ENCODE data around the gene ZNF132.
"Not testable (repeated sequence)": the region's sequence is repeated elsewhere in the genome, so short reads cannot be mapped to it uniquely, and the experiment has no call there.

Gene ZNF132

GRCh38 chr19:58474291-58474996 is 34.5 kb upstream of the ZNF132 start:
- TF ChIP-seq CTCF (IDR thresholded peaks at IDR 0.05; ENCODE audit: low read depth, low read length), result no peak
- peak; percentile 33 to 35 for DNase-seq (ENCODE audit: low read depth in 2 of 2)
- no peak overlapping the region for H3K4me3 ChIP-seq (replicated peaks in 1 of 2; ENCODE audit: low read depth in 2 of 2, low read length in 2 of 2)

- no peak overlapping the region for H3K4me3 ChIP-seq (replicated peaks in 1 of 2; ENCODE audit: low read depth in 2 of 2, low read length in 2 of 2)
- DNase-seq (ENCODE audit: low read depth in 2 of 2), result no peak
- no peak for TF ChIP-seq CTCF (IDR thresholded peaks at IDR 0.05; ENCODE audit: low read depth, low read length)
Measured at GRCh38 chr19:58473775-58474174, 33.8 kb upstream of the ZNF132 start.

- no peak for TF ChIP-seq CTCF (IDR thresholded peaks at IDR 0.05; ENCODE audit: low read depth, low read length)
- no peak overlapping the region for H3K4me3 ChIP-seq (replicated peaks in 1 of 2; ENCODE audit: low read depth in 2 of 2, low read length in 2 of 2)
- DNase-seq (ENCODE audit: low read depth in 2 of 2), result no peak
Measured at GRCh38 chr19:58471736-58472135, 31.8 kb upstream of the ZNF132 start.

DNA sequence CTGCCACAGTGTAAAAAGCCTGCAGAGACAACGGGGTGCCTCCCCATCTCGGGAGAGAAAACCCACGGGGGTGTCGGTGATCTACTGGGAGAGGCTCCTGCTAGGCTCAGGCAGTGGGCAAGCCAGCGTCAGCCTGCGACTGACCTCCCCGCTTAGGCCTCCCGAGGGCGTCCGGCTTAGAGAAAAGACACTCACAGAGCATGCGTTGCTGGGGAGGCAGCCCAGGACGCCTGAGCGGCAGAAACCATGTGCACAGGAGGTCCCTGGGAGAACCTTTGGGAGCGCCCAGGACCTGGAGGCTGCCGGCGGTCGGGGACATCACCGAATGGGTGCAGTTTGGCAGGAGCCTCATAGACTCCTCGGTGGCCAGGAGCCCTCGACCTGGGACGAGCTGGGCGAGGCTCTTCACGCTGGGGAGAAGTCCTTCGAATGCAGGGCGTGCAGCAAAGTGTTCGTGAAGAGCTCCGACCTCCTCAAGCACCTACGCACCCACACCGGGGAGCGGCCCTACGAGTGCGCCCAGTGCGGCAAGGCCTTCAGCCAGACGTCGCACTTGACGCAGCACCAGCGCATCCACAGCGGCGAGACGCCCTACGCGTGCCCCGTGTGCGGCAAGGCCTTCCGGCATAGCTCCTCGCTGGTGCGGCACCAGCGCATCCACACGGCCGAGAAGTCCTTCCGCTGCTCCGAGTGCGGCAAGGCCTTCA is 31.0 kb upstream of the ZNF132 start:
- not testable (repeated sequence) for H3K4me3 ChIP-seq (replicated peaks in 1 of 2; ENCODE audit: low read depth in 2 of 2, low read length in 2 of 2); DNase-seq (ENCODE audit: low read depth in 2 of 2)

GRCh38 chr19:58469241-58470013 is 29.5 kb upstream of the ZNF132 start:
- no peak for TF ChIP-seq CTCF (IDR thresholded peaks at IDR 0.05; ENCODE audit: low read depth, low read length)
- DNase-seq (ENCODE audit: low read depth in 2 of 2), result no peak
- H3K4me3 ChIP-seq (replicated peaks in 1 of 2; ENCODE audit: low read depth in 2 of 2, low read length in 2 of 2), result no peak overlapping the region

DNA sequence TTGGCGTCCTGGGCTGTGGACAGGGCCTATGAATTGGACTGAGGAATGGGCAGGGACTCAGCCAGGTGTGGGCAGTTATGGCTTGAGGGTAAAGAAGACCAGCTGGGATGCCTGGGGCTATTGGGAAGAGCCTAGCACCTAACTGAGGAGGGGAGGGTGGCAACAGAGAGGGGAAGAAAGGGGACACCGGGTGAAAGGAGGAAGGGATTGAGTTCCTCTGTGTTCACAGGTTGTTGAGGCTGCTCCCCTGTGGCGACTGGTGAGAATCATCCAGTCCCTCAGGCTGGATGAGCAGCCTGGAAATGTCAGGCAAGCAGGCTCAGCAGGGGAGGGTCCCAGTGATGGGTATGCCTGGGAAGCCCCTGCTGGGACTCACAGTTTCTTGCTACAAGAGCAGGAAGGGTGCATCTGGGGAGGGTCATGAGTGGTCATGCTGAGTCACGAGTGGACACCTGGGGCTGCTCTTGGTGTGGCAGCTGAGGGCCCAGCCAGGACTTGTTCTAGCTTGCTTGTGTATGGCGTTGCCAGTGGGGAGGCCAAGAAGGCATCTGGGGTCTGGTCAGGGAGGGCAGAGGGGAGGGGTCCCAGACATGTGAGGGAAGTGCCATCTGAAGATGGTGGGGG is 28.4 kb upstream of the ZNF132 start:
- TF ChIP-seq CTCF (IDR thresholded peaks at IDR 0.05; ENCODE audit: low read depth, low read length), result no peak
- H3K4me3 ChIP-seq (replicated peaks in 1 of 2; ENCODE audit: low read depth in 2 of 2, low read length in 2 of 2), result peak overlapping the region in 1 of 2 donors; percentile 21

More for the DNA sequence above, 28.4 kb upstream of the ZNF132 start:
- no peak for DNase-seq (ENCODE audit: low read depth in 2 of 2)

Data from cardiac fibroblast (primary cell).